ENCODE results near the gene NUTM2A. TPM values are rescaled to one million over a fixed set of nuclear protein-coding genes. Genes with fewer than 3 reads are reported as not detected.
"Not testable (repeated sequence)": the region's sequence is repeated elsewhere in the genome, so short reads cannot be mapped to it uniquely, and the experiment has no call there.

The NUTM2A gene
- 1 to 10 TPM; 2.3 TPM for total RNA-seq

- H3K27ac ChIP-seq; H3K27me3 ChIP-seq; H3K4me3 ChIP-seq; H3K36me3 ChIP-seq; H3K4me1 ChIP-seq; H3K9me3 ChIP-seq; DNase-seq (ENCODE audit: low spot score): not testable (repeated sequence)
These were observed at the start of gene NUTM2A for GRCh38 chr10:87225148-87225547. Gene NUTM2A, plus strand, starts transcription at chr10:87225448. Its CDS starts 383 bp downstream, at chr10:87225831.

- DNase-seq (ENCODE audit: low spot score); H3K27me3 ChIP-seq; H3K27ac ChIP-seq; H3K4me1 ChIP-seq; H3K36me3 ChIP-seq; H3K4me3 ChIP-seq; H3K9me3 ChIP-seq: not testable (repeated sequence)
These were observed 47.7 kb upstream of the NUTM2A start for GRCh38 chr10:87177587-87177986.

DNA sequence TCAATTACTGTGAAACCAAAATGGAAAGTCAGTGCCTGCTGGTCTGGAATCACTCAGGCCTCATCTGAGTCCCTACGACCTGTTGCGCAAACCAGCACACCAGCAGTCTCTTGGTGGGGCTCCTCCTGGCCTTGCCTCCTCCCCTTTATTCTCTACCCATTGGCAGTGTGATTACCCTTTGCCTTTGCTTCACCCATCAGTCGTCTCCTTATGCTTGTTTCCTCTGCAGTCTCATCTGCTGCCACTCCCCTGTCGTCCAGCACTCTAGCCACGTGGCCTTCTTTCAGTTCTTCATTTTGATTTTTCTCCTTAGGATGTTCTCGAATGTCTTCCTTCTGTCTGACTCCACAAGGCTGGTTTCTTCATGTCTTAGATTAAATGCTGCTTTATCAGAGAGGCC is 40.8 kb upstream of the NUTM2A start:
- peaks cover 12% of the 10 kb centered on the region for H3K36me3 ChIP-seq
- not testable (repeated sequence) for H3K27ac ChIP-seq

GRCh38 chr10:87186016-87186415 is 39.2 kb upstream of the NUTM2A start:
- H3K27ac ChIP-seq: not testable (repeated sequence)

More for the DNA sequence above, 40.8 kb upstream of the NUTM2A start:
- not testable (repeated sequence) for H3K9me3 ChIP-seq; H3K4me1 ChIP-seq; H3K27me3 ChIP-seq; DNase-seq (ENCODE audit: low spot score); H3K4me3 ChIP-seq

DNA sequence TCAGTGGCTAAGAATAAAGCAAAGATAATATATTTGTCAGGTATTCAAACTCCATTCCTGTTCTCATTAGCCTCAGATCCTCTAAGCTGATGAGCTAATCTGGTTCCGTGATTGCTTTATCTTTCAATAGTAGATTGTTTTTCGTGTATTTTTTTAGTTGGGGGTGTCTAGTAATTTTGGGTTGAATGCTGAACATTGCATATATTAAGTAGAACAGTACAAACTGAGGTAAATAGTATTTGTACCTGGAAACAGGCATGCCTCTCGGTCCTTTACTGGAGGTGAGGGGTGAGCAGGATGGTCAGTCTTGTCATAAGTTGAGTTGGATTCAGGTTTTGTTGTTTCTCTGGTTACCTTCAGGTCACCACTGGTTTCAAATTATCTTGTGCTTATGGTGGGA is 37.7 kb upstream of the NUTM2A start:
- DNase-seq (ENCODE audit: low spot score); H3K27ac ChIP-seq; H3K4me1 ChIP-seq; H3K4me3 ChIP-seq; H3K9me3 ChIP-seq; H3K27me3 ChIP-seq: not testable (repeated sequence)
- peaks cover 12% of the 10 kb centered on the region for H3K36me3 ChIP-seq

More at GRCh38 chr10:87186016-87186415, 39.2 kb upstream of the NUTM2A start:
- H3K9me3 ChIP-seq; H3K4me3 ChIP-seq; H3K4me1 ChIP-seq; H3K27me3 ChIP-seq; DNase-seq (ENCODE audit: low spot score): not testable (repeated sequence)
- H3K36me3 ChIP-seq: peaks cover 12% of the 10 kb centered on the region

GRCh38 chr10:87191841-87192240 is 33.4 kb upstream of the NUTM2A start:
- not testable (repeated sequence) for H3K27me3 ChIP-seq; H3K9me3 ChIP-seq; H3K27ac ChIP-seq; H3K4me1 ChIP-seq; H3K4me3 ChIP-seq; DNase-seq (ENCODE audit: low spot score)
- peaks cover 12% of the 10 kb centered on the region for H3K36me3 ChIP-seq

- H3K4me3 ChIP-seq: peak overlapping the region in 1 of 2 donors; percentile 9
- H3K9me3 ChIP-seq, H3K27me3 ChIP-seq, H3K36me3 ChIP-seq, H3K27ac ChIP-seq, H3K4me1 ChIP-seq: not testable (repeated sequence)
- peak; percentile 72 for DNase-seq (ENCODE audit: low spot score)
These were observed 24.3 kb upstream of the NUTM2A start for GRCh38 chr10:87200924-87201323.

GRCh38 chr10:87204801-87205200 is 20.4 kb upstream of the NUTM2A start:
- H3K4me1 ChIP-seq; H3K9me3 ChIP-seq; H3K4me3 ChIP-seq; H3K27ac ChIP-seq; DNase-seq (ENCODE audit: low spot score); H3K36me3 ChIP-seq; H3K27me3 ChIP-seq: not testable (repeated sequence)

- H3K27ac ChIP-seq; DNase-seq (ENCODE audit: low spot score): not testable (repeated sequence)
These were observed 18.3 kb upstream of the NUTM2A start for GRCh38 chr10:87206922-87207321.

DNA sequence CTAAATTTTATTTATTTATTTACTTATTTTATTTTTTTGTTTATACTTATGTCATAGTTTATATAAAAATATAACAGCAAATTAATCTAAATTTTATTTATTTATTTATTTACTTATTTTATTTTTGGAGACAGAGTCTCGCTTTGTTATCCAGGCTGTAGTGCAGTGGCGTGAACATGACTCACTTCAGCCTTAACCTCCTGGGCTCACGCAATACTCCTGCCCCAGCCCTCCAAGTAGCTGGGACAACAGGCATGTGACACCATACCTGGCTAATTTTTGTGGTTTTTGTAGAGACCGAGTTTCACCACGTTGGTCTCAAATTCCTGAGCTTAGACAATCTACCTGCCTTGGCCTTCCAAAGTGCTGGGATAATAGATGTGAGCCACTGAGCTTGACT is 14.9 kb upstream of the NUTM2A start:
- not testable (repeated sequence) for DNase-seq (ENCODE audit: low spot score); H3K4me1 ChIP-seq; H3K4me3 ChIP-seq; H3K9me3 ChIP-seq; H3K27ac ChIP-seq; H3K36me3 ChIP-seq; H3K27me3 ChIP-seq

More at GRCh38 chr10:87206922-87207321, 18.3 kb upstream of the NUTM2A start:
- not testable (repeated sequence) for H3K36me3 ChIP-seq, H3K4me1 ChIP-seq, H3K9me3 ChIP-seq, H3K27me3 ChIP-seq, H3K4me3 ChIP-seq

GRCh38 chr10:87211848-87212247 is 13.4 kb upstream of the NUTM2A start:
- not testable (repeated sequence) for DNase-seq (ENCODE audit: low spot score); H3K4me3 ChIP-seq; H3K9me3 ChIP-seq; H3K27ac ChIP-seq; H3K4me1 ChIP-seq; H3K36me3 ChIP-seq; H3K27me3 ChIP-seq

DNA sequence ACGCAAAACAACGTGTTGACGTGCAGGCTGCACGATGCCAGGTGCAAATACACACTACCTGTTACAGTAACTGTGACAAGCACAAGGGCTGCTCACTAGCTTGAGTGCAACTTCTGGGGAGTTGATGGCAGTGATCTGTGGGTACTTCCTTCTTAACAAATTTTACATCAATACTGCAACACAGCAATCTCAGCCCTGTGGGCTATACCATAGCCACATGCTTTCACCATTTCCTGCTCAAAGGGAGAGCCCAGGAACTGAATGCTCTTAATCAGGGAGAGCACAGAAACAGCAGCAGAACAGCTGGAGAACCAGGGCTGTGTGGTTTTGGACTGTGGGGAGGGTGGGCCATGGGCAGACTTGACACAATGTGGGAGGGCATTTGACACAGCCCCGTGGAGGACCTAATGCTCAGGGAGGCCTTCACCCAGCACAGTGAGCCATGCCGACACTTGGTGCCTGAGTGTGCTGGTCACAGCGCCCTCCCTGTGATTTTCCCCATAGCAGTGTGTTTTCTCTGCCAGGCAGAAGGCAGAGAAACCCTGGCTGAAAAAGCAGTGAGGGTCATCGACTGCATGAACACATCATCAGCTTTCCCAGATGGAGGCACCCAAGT is 12.0 kb upstream of the NUTM2A start:
- H3K4me1 ChIP-seq; H3K4me3 ChIP-seq; H3K27me3 ChIP-seq; H3K36me3 ChIP-seq; H3K9me3 ChIP-seq; DNase-seq (ENCODE audit: low spot score): not testable (repeated sequence)
- H3K27ac ChIP-seq: peak overlapping the region in 1 of 2 donors; percentile 57

- peak overlapping the region; percentile 56 to 57 for H3K27ac ChIP-seq
- not testable (repeated sequence) for DNase-seq (ENCODE audit: low spot score); H3K27me3 ChIP-seq; H3K9me3 ChIP-seq; H3K4me3 ChIP-seq; H3K4me1 ChIP-seq; H3K36me3 ChIP-seq
These were observed 11.4 kb upstream of the NUTM2A start for GRCh38 chr10:87213806-87214205.

DNA sequence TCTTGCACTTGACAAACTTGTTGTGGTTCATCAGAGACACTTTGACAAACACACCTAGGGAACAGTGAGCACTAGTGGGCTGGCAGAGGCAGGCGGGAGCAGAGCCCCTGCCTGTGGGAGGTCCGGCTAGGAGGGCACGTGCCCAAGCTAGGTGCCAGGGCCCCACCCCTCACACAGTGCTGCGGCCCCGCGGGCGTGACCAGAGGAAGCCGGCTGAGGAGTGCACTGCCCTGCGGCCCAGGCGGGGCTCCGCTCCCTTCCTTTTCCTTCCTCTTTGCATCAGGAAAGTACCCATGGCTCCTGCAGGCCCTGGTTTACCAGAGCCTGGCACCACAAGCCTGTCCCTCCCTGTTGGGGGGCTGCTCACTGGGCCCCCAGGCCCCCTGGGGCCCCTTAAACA is 9.1 kb upstream of the NUTM2A start:
- not testable (repeated sequence) for H3K4me1 ChIP-seq; H3K36me3 ChIP-seq; H3K4me3 ChIP-seq; H3K27ac ChIP-seq; DNase-seq (ENCODE audit: low spot score); H3K27me3 ChIP-seq; H3K9me3 ChIP-seq

- not testable (repeated sequence) for DNase-seq (ENCODE audit: low spot score); H3K27me3 ChIP-seq; H3K4me3 ChIP-seq; H3K27ac ChIP-seq; H3K9me3 ChIP-seq; H3K4me1 ChIP-seq; H3K36me3 ChIP-seq
These were observed 5.9 kb upstream of the NUTM2A start for GRCh38 chr10:87219370-87219769.

DNA sequence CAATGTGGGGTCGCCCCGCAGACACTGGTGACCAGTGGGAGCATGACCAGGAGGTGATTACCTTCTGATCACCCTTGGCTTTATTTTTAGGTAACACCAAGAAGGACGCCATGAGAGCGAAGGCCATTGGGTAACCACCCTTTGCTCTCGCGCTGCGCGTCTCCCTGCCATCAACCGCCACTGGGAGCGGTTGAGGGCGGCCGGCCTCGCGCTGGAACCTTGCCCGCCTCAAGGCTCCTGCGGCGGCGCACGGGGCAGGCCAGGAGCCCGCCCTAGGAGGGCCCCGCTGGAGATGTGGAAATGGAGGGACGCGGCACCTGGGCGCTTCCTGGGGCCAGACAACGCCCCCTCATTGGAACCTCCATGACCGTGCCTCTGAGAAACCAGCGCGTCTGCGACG is 2.5 kb upstream of the NUTM2A start:
- not testable (repeated sequence) for H3K27me3 ChIP-seq; H3K4me3 ChIP-seq; DNase-seq (ENCODE audit: low spot score); H3K4me1 ChIP-seq; H3K36me3 ChIP-seq; H3K27ac ChIP-seq; H3K9me3 ChIP-seq
